ENCODE results near the gene BMF. TPM values are rescaled to one million over a fixed set of nuclear protein-coding genes. Genes with fewer than 3 reads are reported as not detected.
"Not testable (repeated sequence)": the region's sequence is repeated elsewhere in the genome, so short reads cannot be mapped to it uniquely, and the experiment has no call there.

BMF gene
- total RNA-seq, 2 donors from 2014 or later, result 4.3 to 16.1 TPM

GRCh38 chr15:40075298-40076044, 33.2 kb downstream of the BMF start:
- no peaks in the 10 kb centered on the region for H3K36me3 ChIP-seq (replicated peaks in 1 of 2; ENCODE audit: insufficient read depth in 1 of 2, low read depth in 2 of 2)
- WGBS, 2 donors, result 56% methylated on average over 18 of the region's 18 CpGs
- DNase-seq (peak; percentile 87 to 93 (median 90)), ATAC-seq (peak; percentile 94)
- no peaks in the 10 kb centered on the region for H3K9me3 ChIP-seq
- H3K27ac ChIP-seq, result peak overlapping the region; percentile 45 to 85 (median 83)
- H3K4me3 ChIP-seq, result no peak overlapping the region
- H3K27me3 ChIP-seq, result no peaks in the 10 kb centered on the region
- intact Hi-C loops (cut with DNase I), result no loop called here
- TF ChIP-seq POLR2A (IDR thresholded peaks at IDR 0.05) (peak in 1 of 3 donors; percentile 12), CTCF (IDR thresholded peaks at IDR 0.05) (no peak)
- peaks cover 28% of the 10 kb centered on the region for H3K4me1 ChIP-seq

GRCh38 chr15:40074656-40075055, 34.0 kb downstream of the BMF start:
- Histone ChIP-seq H3K27ac (peak overlapping the region in 3 of 4 donors; percentile 83 to 85 (median 83)), H3K4me1 (peaks cover 32% of the 10 kb centered on the region)
- WGBS, 2 donors, result 85 to 95% methylated on average over 7 to 8 of the region's 27 CpGs
- ATAC-seq; H3K36me3 ChIP-seq (replicated peaks in 1 of 2; ENCODE audit: insufficient read depth in 1 of 2, low read depth in 2 of 2); DNase-seq; intact Hi-C loops (cut with DNase I); H3K27me3 ChIP-seq; H3K9me3 ChIP-seq; H3K4me3 ChIP-seq: not testable (repeated sequence)

- H3K9me3 ChIP-seq; H3K36me3 ChIP-seq (replicated peaks in 1 of 2; ENCODE audit: insufficient read depth in 1 of 2, low read depth in 2 of 2); intact Hi-C loops (cut with DNase I); ATAC-seq; DNase-seq; H3K4me3 ChIP-seq; H3K27ac ChIP-seq; H3K27me3 ChIP-seq: not testable (repeated sequence)
- TF ChIP-seq POLR2A (IDR thresholded peaks at IDR 0.05), result peak in 2 of 3 donors; percentile 25 to 44
- H3K4me1 ChIP-seq, result peaks cover 37% of the 10 kb centered on the region
- WGBS, 2 donors, result 79 to 88% methylated on average over 28 to 34 of the region's 34 CpGs
Observed at GRCh38 chr15:40073716-40074490, 34.8 kb downstream of the BMF start.

- 86 to 96% methylated on average over 34 of the region's 34 CpGs for WGBS, 2 donors
- H3K4me3 ChIP-seq, result no peak overlapping the region
- intact Hi-C loops (cut with DNase I), result no loop called here
Observed at GRCh38 chr15:40072216-40072990, 36.3 kb downstream of the BMF start.

More at GRCh38 chr15:40072216-40072990, 36.3 kb downstream of the BMF start:
- H3K27me3 ChIP-seq, result no peaks in the 10 kb centered on the region
- H3K36me3 ChIP-seq (replicated peaks in 1 of 2; ENCODE audit: insufficient read depth in 1 of 2, low read depth in 2 of 2), result no peaks in the 10 kb centered on the region
- no peak for TF ChIP-seq CTCF (IDR thresholded peaks at IDR 0.05)
- no peak for TF ChIP-seq POLR2A (IDR thresholded peaks at IDR 0.05)
- peaks cover 51% of the 10 kb centered on the region for H3K4me1 ChIP-seq
- ATAC-seq, result no peak
- H3K9me3 ChIP-seq, result no peaks in the 10 kb centered on the region
- H3K27ac ChIP-seq, result no peak overlapping the region
- DNase-seq, result no peak

Data from body of pancreas (tissue), 4 donors.